Osteocyte (in vitro differentiated cells): ENCODE results near the gene ATP2A3. TPM values are rescaled to one million over a fixed set of nuclear protein-coding genes. Genes with fewer than 3 reads are reported as not detected.
A peak's percentile ranks its signal among the peaks of the same experiment; 100 is the strongest.

Experiments used
- DNase-seq: peaks from one replicate; pipeline ENCODE4 v3.0.0; 2021; ENCODE audit warnings: mixed read lengths; ENCODE audit not compliant: unreplicated experiment; ENCODE audit errors: extremely low spot score
- H3K27ac Mint-ChIP-seq: one replicate; pipeline ENCODE4 v1.8.0; 2021; ENCODE audit warnings: mild to moderate bottlenecking, mixed read lengths; ENCODE audit not compliant: unreplicated experiment
- H3K27me3 Mint-ChIP-seq: one replicate; pipeline ENCODE4 v1.8.0; 2021; ENCODE audit warnings: mixed read lengths; ENCODE audit not compliant: unreplicated experiment
- H3K36me3 Mint-ChIP-seq: one replicate; pipeline ENCODE4 v1.8.0; 2021; ENCODE audit warnings: mixed read lengths; ENCODE audit not compliant: unreplicated experiment
- H3K4me1 Mint-ChIP-seq: one replicate; pipeline ENCODE4 v1.8.0; 2021; ENCODE audit warnings: mixed read lengths; ENCODE audit not compliant: unreplicated experiment
- H3K4me3 Mint-ChIP-seq: one replicate; pipeline ENCODE4 v1.8.0; 2021; ENCODE audit warnings: mild to moderate bottlenecking, moderate library complexity, mixed read lengths; ENCODE audit not compliant: unreplicated experiment
- H3K9me3 Mint-ChIP-seq: one replicate; pipeline ENCODE4 v1.8.0; 2021; ENCODE audit warnings: mixed read lengths; ENCODE audit not compliant: unreplicated experiment
- CTCF ChIP-seq: fragments of 200-600 bp; sonication (generic); IDR thresholded peaks from 2 replicates; pipeline ENCODE4 v1.5.0; 2021; ENCODE audit warnings: antibody characterized with exemption, mild to moderate bottlenecking, moderate library complexity
- total RNA-seq: library from RNA; stranded (reverse); gene quantifications from 2 replicates; pipeline ENCODE4 v1.2.1, GENCODE V29; 2021

ATP2A3 gene
- total RNA-seq, 1 donor from 2014 or later = not detected

GRCh38 chr17:3910420-3911270 is 53.6 kb downstream of the ATP2A3 start:
- no peak for TF ChIP-seq CTCF
- peaks cover 9% of the 10 kb centered on the region for H3K27me3 Mint-ChIP-seq
- no peak for DNase-seq
- no peaks in the 10 kb centered on the region for H3K36me3 Mint-ChIP-seq
- H3K4me3 Mint-ChIP-seq = no peak overlapping the region
- no peak overlapping the region for H3K27ac Mint-ChIP-seq
- H3K4me1 Mint-ChIP-seq = no peaks in the 10 kb centered on the region
- H3K9me3 Mint-ChIP-seq = no peaks in the 10 kb centered on the region

DNA sequence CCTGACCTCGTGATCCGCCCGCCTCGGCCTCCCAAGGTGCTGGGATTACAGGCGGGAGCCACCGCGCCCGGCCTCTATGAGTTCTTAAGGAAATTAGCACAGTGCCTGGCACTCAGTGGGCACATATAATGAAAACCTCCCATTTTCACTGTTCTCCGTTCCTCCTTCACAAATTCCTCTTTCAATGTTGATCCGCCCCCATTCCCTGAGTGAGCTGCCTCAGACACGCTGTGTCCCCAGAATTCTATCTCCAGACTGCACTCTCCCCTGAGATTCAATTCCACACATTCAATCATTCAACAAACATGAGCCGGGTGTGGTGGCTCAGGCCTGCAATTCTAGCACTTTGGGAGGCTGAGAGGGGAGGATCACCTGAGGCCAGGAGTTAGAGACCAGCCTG is 55.0 kb downstream of the ATP2A3 start:
- Mint-ChIP-seq H3K27me3 (peaks cover 9% of the 10 kb centered on the region), H3K9me3 (no peaks in the 10 kb centered on the region), H3K4me3 (no peak overlapping the region), H3K4me1 (no peaks in the 10 kb centered on the region), H3K27ac (no peak overlapping the region), H3K36me3 (no peaks in the 10 kb centered on the region)
- TF ChIP-seq CTCF = no peak
- DNase-seq = no peak

DNA sequence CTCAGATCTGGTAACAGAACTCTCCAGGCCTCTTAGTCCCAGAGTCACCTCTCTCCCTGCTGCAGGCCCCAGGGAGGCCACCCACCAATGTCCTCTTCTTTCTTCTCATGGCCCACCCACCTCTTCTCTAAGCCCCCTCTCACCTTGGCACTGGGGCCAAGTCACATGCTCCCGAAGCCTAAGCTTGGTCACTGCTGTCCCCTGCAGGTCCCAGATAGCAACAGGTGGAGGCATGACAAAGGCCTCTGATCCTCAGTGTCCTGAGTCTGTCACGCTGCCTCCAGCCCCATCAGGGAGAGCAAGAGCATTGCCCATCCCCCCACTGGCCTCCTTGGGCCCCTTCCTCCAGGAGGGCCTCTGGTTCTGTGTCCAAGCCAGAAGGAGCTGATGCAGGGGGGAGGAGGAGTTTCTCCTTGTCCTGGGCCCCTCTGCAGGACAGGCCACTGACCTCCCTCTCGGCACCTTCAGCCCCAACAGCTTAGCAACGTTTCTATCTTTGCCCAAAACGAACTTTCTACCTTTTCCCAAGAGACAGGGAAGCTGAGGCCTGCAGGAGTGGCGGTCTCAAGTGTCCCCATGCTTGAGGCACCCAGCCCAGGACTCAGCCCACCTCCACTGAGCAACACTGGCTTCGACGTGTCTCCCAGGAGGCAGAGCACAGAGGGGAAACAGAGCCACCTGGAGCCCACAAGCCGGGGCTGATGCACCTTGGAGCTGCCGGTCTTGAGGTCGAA is 56.6 kb downstream of the ATP2A3 start:
- H3K4me1 Mint-ChIP-seq = no peaks in the 10 kb centered on the region
- no peaks in the 10 kb centered on the region for H3K36me3 Mint-ChIP-seq
- H3K4me3 Mint-ChIP-seq = no peak overlapping the region
- H3K27ac Mint-ChIP-seq = no peak overlapping the region
- no peaks in the 10 kb centered on the region for H3K9me3 Mint-ChIP-seq
- DNase-seq = no peak
- H3K27me3 Mint-ChIP-seq = peaks cover 6% of the 10 kb centered on the region
- peak; percentile 19 for TF ChIP-seq CTCF

DNA sequence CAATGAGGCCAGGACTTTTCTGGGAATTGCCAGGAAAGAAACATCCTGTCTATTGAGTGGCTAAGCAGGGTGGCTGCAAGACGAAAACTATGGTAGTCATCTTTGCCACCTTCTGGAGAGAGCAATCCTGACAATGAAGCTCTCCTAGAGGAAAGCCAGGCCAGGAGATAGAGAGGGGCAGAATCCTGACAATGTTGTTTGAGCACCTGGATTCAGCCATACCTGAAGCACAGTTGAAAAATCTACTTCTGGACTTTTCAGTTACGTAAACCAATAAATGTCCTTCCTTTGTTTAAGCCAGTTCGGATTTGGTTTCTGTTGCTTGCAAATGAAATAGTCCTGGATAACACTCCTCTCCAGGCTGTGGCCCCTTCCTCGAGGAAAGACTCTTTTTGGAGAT is 57.4 kb downstream of the ATP2A3 start:
- Mint-ChIP-seq H3K4me1 (no peaks in the 10 kb centered on the region), H3K27ac (no peak overlapping the region), H3K4me3 (no peak overlapping the region), H3K27me3 (peaks cover 3% of the 10 kb centered on the region), H3K36me3 (no peaks in the 10 kb centered on the region), H3K9me3 (no peaks in the 10 kb centered on the region)
- TF ChIP-seq CTCF = no peak
- DNase-seq = no peak

DNA sequence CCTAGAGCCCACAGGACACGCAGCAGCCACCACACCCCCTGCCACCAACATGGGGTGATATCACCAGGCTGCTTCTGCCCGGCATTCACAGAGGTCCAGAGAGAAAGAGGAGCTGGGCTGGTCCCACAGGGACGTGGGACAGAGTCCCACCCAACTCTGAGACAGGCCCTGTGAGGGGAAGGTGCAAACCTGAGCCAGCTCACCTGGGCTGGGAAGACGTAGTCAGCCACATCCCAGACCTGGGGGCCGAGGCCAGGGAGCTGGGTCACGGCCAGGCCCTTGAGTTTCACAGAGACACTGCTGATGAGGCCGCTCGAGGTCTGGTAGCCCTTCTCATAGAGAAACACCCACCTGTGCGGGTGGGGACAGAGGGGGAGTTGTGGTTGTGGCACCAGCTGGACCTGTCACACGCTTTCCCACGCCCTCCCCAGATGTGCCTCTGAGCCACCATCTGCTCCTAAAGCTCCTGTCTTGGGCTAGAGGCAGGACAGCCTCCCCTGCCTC is 59.2 kb downstream of the ATP2A3 start:
- TF ChIP-seq CTCF = no peak
- Mint-ChIP-seq H3K36me3 (no peaks in the 10 kb centered on the region), H3K27ac (no peak overlapping the region), H3K27me3 (peaks cover 4% of the 10 kb centered on the region), H3K4me1 (no peaks in the 10 kb centered on the region), H3K4me3 (no peak overlapping the region), H3K9me3 (no peaks in the 10 kb centered on the region)
- no peak for DNase-seq
